SK-N-SH (cell line): Measurements from ENCODE around the gene LLGL1. TPM values are rescaled to one million over a fixed set of nuclear protein-coding genes. Genes with fewer than 3 reads are reported as not detected.

Source experiments
- CTCF ChIA-PET: fragments of 300-600, 350-600 bp; formaldehyde crosslinking; extraction: SDS; loops from one replicate; lab custom pipeline; 2021; lab: Yijun Ruan, JAX
- POLR2A ChIA-PET: fragments of 350-600 bp; sonication (Branson Sonifier 250); formaldehyde crosslinking; extraction: SDS; loops from one replicate; lab custom pipeline; 2020; ENCODE audit warnings: antibody characterized with exemption, inconsistent platforms; lab: Yijun Ruan, JAX
- DNase-seq: peaks from one replicate; pipeline ENCODE4 v3.0.0; 2012
- H2AFZ ChIP-seq: fragments of 200-600 bp; sonication (generic); 2 replicates; pipeline ENCODE4 v1.8.1; 2016; ENCODE audit warnings: antibody characterized with exemption, mild to moderate bottlenecking, low read depth
- H3F3A ChIP-seq: fragments of 200-600 bp; sonication (generic); replicated peaks from 2 replicates; pipeline ENCODE3; 2016; ENCODE audit warnings: antibody characterized with exemption, mild to moderate bottlenecking; ENCODE audit not compliant: insufficient read depth
- H3K27ac ChIP-seq, 2 experiments: fragments of 200-500 bp in 1 of 2; fragments of 200-600 bp in 1 of 2; sonication (Bioruptor generic) in 1 of 2; sonication (generic), shearing (Covaris generic) in 1 of 2; 2 replicates each; pipeline versions ENCODE4 v1.5.1 to v1.6.1; 2014 to 2016; ENCODE audit warnings: low read depth in 2 of 2, inconsistent platforms in 1 of 2, low read length in 1 of 2, mild to moderate bottlenecking in 1 of 2, mixed read lengths in 1 of 2
- H3K27me3 ChIP-seq: fragments of 200-600 bp; sonication (generic), shearing (Covaris generic); 2 replicates; pipeline ENCODE4 v1.6.1; 2016; ENCODE audit warnings: mixed run types; ENCODE audit not compliant: insufficient read depth
- H3K36me3 ChIP-seq, 2 experiments: fragments of 200-500 bp in 1 of 2; fragments of 200-600 bp in 1 of 2; sonication (Bioruptor generic) in 1 of 2; sonication (generic) in 1 of 2; replicated peaks in 1 of 2; 2 replicates each; pipeline versions ENCODE3 to v1.5.1; 2014 to 2016; ENCODE audit warnings: low read length in 1 of 2, mild to moderate bottlenecking in 1 of 2; ENCODE audit not compliant: insufficient read depth in 2 of 2, control insufficient read depth in 1 of 2
- H3K4me1 ChIP-seq, 2 experiments: fragments of 200-500 bp in 1 of 2; fragments of 200-600 bp in 1 of 2; sonication (Bioruptor generic) in 1 of 2; sonication (generic), shearing (Covaris generic) in 1 of 2; 2 replicates each; pipeline versions ENCODE4 v1.5.1 to v1.6.1; 2014 to 2016; ENCODE audit warnings: low read depth in 1 of 2, low read length in 1 of 2, mixed run types in 1 of 2; ENCODE audit not compliant: insufficient read depth in 2 of 2, control insufficient read depth in 1 of 2
- H3K4me2 ChIP-seq: fragments of 200-600 bp; sonication (generic), shearing (Covaris generic); 2 replicates; pipeline ENCODE4 v1.6.1; 2017; ENCODE audit warnings: mixed run types
- H3K4me3 ChIP-seq, 2 experiments: fragments of 200-500 bp in 1 of 2; fragments of 200-600 bp in 1 of 2; sonication (Bioruptor generic) in 1 of 2; sonication (generic), shearing (Covaris generic) in 1 of 2; 2 replicates each; pipeline versions ENCODE4 v1.5.1 to v1.8.1; 2014 to 2016; ENCODE audit warnings: low read depth in 2 of 2, inconsistent platforms in 1 of 2, low read length in 1 of 2, mild to moderate bottlenecking in 1 of 2, mixed read lengths in 1 of 2, moderate library complexity in 1 of 2
- H3K79me2 ChIP-seq: fragments of 200-600 bp; sonication (generic); 2 replicates; pipeline ENCODE4 v1.8.1; 2017; ENCODE audit warnings: mild to moderate bottlenecking; ENCODE audit not compliant: insufficient read depth
- H3K9ac ChIP-seq: fragments of 200-600 bp; sonication (generic); 2 replicates; pipeline ENCODE4 v1.6.1; 2017; ENCODE audit warnings: mixed run types
- H3K9me2 ChIP-seq: fragments of 200-600 bp; sonication (generic); 2 replicates; pipeline ENCODE4 v1.6.1; 2017; ENCODE audit warnings: mixed run types
- H3K9me3 ChIP-seq: fragments of 200-600 bp; sonication (generic); 2 replicates; pipeline ENCODE4 v1.6.1; 2017; ENCODE audit warnings: mixed run types, mild to moderate bottlenecking, moderate library complexity
- H4K20me1 ChIP-seq: fragments of 200-600 bp; sonication (generic); 2 replicates; pipeline ENCODE4 v1.6.1; 2017; ENCODE audit warnings: mild to moderate bottlenecking, mixed run types; ENCODE audit not compliant: insufficient read depth
- CHD2 ChIP-seq: fragments of 150-350 bp; IDR thresholded peaks from 2 replicates; pipeline ENCODE4 v1.6.1; 2018; ENCODE audit warnings: low read length; ENCODE audit not compliant: partially characterized antibody
- ELF1 ChIP-seq: IDR thresholded peaks from 2 replicates; pipeline ENCODE4 v1.4.0; 2012
- EZH2phosphoT487 ChIP-seq: fragments of 200-600 bp; sonication (generic); IDR thresholded peaks from 2 replicates; pipeline ENCODE4 v1.6.1; 2017; ENCODE audit warnings: low read depth, mixed run types, mild to moderate bottlenecking, antibody characterized with exemption, moderate library complexity, borderline replicate concordance
- FOSL2 ChIP-seq: IDR thresholded peaks from 2 replicates; pipeline ENCODE4 v1.4.0; 2012; ENCODE audit warnings: low read depth, mild to moderate bottlenecking, moderate library complexity, borderline replicate concordance
- FOXM1 ChIP-seq: IDR thresholded peaks from 2 replicates; pipeline ENCODE4 v1.4.0; 2012; ENCODE audit warnings: low read depth, mild to moderate bottlenecking
- GATA2 ChIP-seq: sonication (generic); formaldehyde crosslinking; IDR thresholded peaks from 2 replicates; pipeline ENCODE4 v1.5.0; 2020; ENCODE audit warnings: mild to moderate bottlenecking, missing genetic modification reagents
- JUND ChIP-seq: IDR thresholded peaks from 2 replicates; pipeline ENCODE4 v1.4.0; 2012
- RAD21 ChIP-seq: IDR thresholded peaks from 2 replicates; pipeline ENCODE4 v1.6.1; 2012; ENCODE audit warnings: mild to moderate bottlenecking, low read length
- REST ChIP-seq: IDR thresholded peaks from 2 replicates; pipeline ENCODE4 v1.6.1; 2012; ENCODE audit warnings: mild to moderate bottlenecking, low read depth, low read length, moderate library complexity
- SIN3A ChIP-seq: IDR thresholded peaks from 2 replicates; pipeline ENCODE4 v1.6.1; 2012; ENCODE audit warnings: low read depth, mild to moderate bottlenecking, low read length, moderate library complexity, borderline replicate concordance
- TAF1 ChIP-seq: IDR thresholded peaks from 2 replicates; pipeline ENCODE4 v1.6.1; 2012; ENCODE audit warnings: low read depth, mild to moderate bottlenecking, low read length, moderate library complexity, borderline replicate concordance
- TCF12 ChIP-seq: IDR thresholded peaks from 2 replicates; pipeline ENCODE4 v1.4.0; 2012
- USF1 ChIP-seq: IDR thresholded peaks from 2 replicates; pipeline ENCODE4 v1.4.0; 2012; ENCODE audit warnings: low read depth, borderline replicate concordance
- USF2 ChIP-seq: fragments of 150-350 bp; IDR thresholded peaks from 2 replicates; pipeline ENCODE4 v1.6.1; 2017; ENCODE audit warnings: antibody characterized with exemption, low read length, low read depth, borderline replicate concordance
- ZBTB33 ChIP-seq: IDR thresholded peaks from 2 replicates; pipeline ENCODE4 v1.4.0; 2012; ENCODE audit warnings: low read depth, borderline replicate concordance
- WGBS: methylation state at CpG from one replicate; pipeline ENCODE4 v1.1.6; 2017; ENCODE audit warnings: low lambda C conversion rate; 5-methylcytosine and 5-hydroxymethylcytosine counted together
- polyA plus RNA-seq, 3 experiments: library from polyadenylated mRNA; depleted of rRNA; stranded (reverse); fragments of >200 nt; gene quantifications; 2 replicates each; pipeline ENCODE4 v1.2.3, GENCODE V29; 2012

Gene LLGL1
- polyA plus RNA-seq, 1 of the 3 experiments (the other 2 are of a cell fraction): 31.4 TPM

- TF ChIP-seq JUND: no peak
- TF ChIP-seq FOXM1: no peak
- no peak for TF ChIP-seq EZH2phosphoT487
- no peak for TF ChIP-seq USF2
- no peak for TF ChIP-seq CHD2
- no peak for TF ChIP-seq USF1
- no peak for TF ChIP-seq FOSL2
- no peak for TF ChIP-seq TAF1
Observed at GRCh38 chr17:18238299-18238698, 12.9 kb downstream of the LLGL1 start (continued).

- peaks cover 6 to 41% of the 10 kb centered on the region in 2 experiments for H3K36me3 ChIP-seq
- TF ChIP-seq ZBTB33 (no peak), RAD21 (no peak), TCF12 (no peak), GATA2 (CRISPR knock-in tag) (no peak), JUND (no peak), REST (no peak), SIN3A (no peak), EZH2phosphoT487 (no peak), ELF1 (no peak)
- no peak for DNase-seq
- 95% methylated on average over 16 of the region's 19 CpGs for WGBS
- no peaks in the 10 kb centered on the region for H3K9me3 ChIP-seq
- H3K9me2 ChIP-seq: no peaks in the 10 kb centered on the region
- H3F3A ChIP-seq: peaks cover 2% of the 10 kb centered on the region
- no peak overlapping the region for H2AFZ ChIP-seq
- ChIA-PET POLR2A (no interaction called here), CTCF (interaction anchor here (0.9 to 1.3 kb wide), 2 partner anchors 8 to 23 kb away, joined by 3 to 5 read pairs; no protein-coding TSS in a partner anchor)
- no peaks in the 10 kb centered on the region for H4K20me1 ChIP-seq
- H3K9ac ChIP-seq: no peak overlapping the region
- H3K79me2 ChIP-seq: no peaks in the 10 kb centered on the region
- no peak overlapping the region for H3K4me3 ChIP-seq
- H3K27me3 ChIP-seq: no peaks in the 10 kb centered on the region
- H3K4me2 ChIP-seq: no peak overlapping the region
- no peak overlapping the region for H3K27ac ChIP-seq
- peaks cover 0 to 2% of the 10 kb centered on the region in 2 experiments; a peak in 2 of 4 replicates for H3K4me1 ChIP-seq
Observed at GRCh38 chr17:18240449-18240848, 15.0 kb downstream of the LLGL1 start.
